Measurements from ENCODE around the gene RAMP2.
A peak's percentile ranks its signal among the peaks of the same experiment; 100 is the strongest.

The RAMP2 gene

GRCh38 chr17:42798383-42799380 is 37.7 kb downstream of the RAMP2 start, which contains the start of the genes CNTD1 and COA3 (continued):
- TF ChIP-seq ZNF398 (tag by site-specific recombination; IDR thresholded peaks at IDR 0.05) (peak; percentile 43; the same call in 1 of the 2 replicates), ZNF707 (tag by site-specific recombination; IDR thresholded peaks at IDR 0.05) (no peak; the same call in 1 of the 2 replicates), ZIC2 (tag by site-specific recombination; IDR thresholded peaks at IDR 0.05) (no peak), ZEB2 (tag by site-specific recombination; IDR thresholded peaks at IDR 0.05) (peak; percentile 74; the same call in 1 of the 2 replicates), ZNF571 (tag by site-specific recombination; IDR thresholded peaks at IDR 0.05) (no peak), EGR2 (tag by site-specific recombination; IDR thresholded peaks at IDR 0.05; ENCODE audit: low read depth) (no peak), TSHZ1 (tag by site-specific recombination; IDR thresholded peaks at IDR 0.05; ENCODE audit: borderline replicate concordance) (no peak), TRIM28 (IDR thresholded peaks at IDR 0.05; ENCODE audit: borderline replicate concordance, low read length) (peak; percentile 85; the same call in 1 of the 2 replicates), ZBTB7A (tag by site-specific recombination; IDR thresholded peaks at IDR 0.05; ENCODE audit: low read depth) (no peak), ZNF404 (tag by site-specific recombination; IDR thresholded peaks at IDR 0.05) (no peak), ZNF555 (tag by site-specific recombination; conservative IDR thresholded peaks at IDR 0.05) (no peak), ZNF664 (tag by site-specific recombination; IDR thresholded peaks at IDR 0.05) (no peak), ZNF155 (tag by site-specific recombination; IDR thresholded peaks at IDR 0.05) (no peak), PRDM10 (tag by site-specific recombination; IDR thresholded peaks at IDR 0.05) (peak; percentile 69; the same call in 1 of the 2 replicates), ZBTB1 (tag by site-specific recombination; IDR thresholded peaks at IDR 0.05) (no peak), HIC1 (tag by site-specific recombination; IDR thresholded peaks at IDR 0.05) (peak; percentile 93), ZNF596 (tag by site-specific recombination; IDR thresholded peaks at IDR 0.05) (no peak), ZNF560 (tag by site-specific recombination; IDR thresholded peaks at IDR 0.05; ENCODE audit: borderline replicate concordance) (no peak), SCRT2 (tag by site-specific recombination; IDR thresholded peaks at IDR 0.05) (no peak), ZNF416 (tag by site-specific recombination; IDR thresholded peaks at IDR 0.05) (0 out of 2 replicates have a peak, but pooled peaks have one; percentile 24), ZBTB48 (tag by site-specific recombination; IDR thresholded peaks at IDR 0.05) (peak; percentile 92), ZNF513 (tag by site-specific recombination; IDR thresholded peaks at IDR 0.05) (no peak), ZBTB6 (tag by site-specific recombination; IDR thresholded peaks at IDR 0.05) (no peak), BCL11A (tag by site-specific recombination; IDR thresholded peaks at IDR 0.05; ENCODE audit: low read depth) (no peak), ZNF558 (tag by site-specific recombination; IDR thresholded peaks at IDR 0.05) (no peak)

Measured in HEK293 (cell line).